ENCODE results near the gene MAD1L1.
A peak's percentile ranks its signal among the peaks of the same experiment; 100 is the strongest.

MAD1L1 gene

DNA sequence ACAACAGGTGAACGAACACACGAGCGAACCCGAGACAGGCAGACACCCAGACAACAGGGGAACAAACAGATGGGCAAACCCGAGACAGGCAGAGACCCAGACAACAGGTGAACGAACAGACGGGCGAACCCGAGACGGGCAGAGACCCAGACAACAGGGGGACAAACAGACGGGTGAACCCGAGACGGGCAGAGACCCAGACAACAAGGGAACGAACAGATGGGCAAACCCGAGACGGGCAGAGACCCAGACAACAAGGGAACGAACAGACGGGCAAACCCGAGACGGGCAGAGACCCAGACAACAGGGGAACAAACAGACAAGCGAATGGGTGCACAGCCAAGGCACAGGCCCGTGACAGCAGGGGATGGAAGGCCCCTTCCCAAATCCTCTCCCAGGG lies 298.0 kb downstream of the MAD1L1 start:
- H4K8ac ChIP-seq (ENCODE audit: low read depth, low read length), result no peak overlapping the region
- no peaks in the 10 kb centered on the region for H3K36me3 ChIP-seq (ENCODE audit: control insufficient read depth in 1 of 2, insufficient read depth in 2 of 2, low read length in 2 of 2)
- no peak overlapping the region for H3K14ac ChIP-seq (ENCODE audit: low read length)
- no peaks in the 10 kb centered on the region for H3K79me1 ChIP-seq (ENCODE audit: low read length)
- H3K4ac ChIP-seq (ENCODE audit: low read depth, low read length), result no peak overlapping the region
- H3K27me3 ChIP-seq (ENCODE audit: insufficient read depth, low read length), result no peaks in the 10 kb centered on the region
- no peak overlapping the region for H3K9ac ChIP-seq (ENCODE audit: low read length)
- H2BK5ac ChIP-seq (ENCODE audit: low read depth, low read length, poor library complexity), result no peak overlapping the region
- no peak overlapping the region for H3K4me3 ChIP-seq (ENCODE audit: low read depth, low read length)
- DNase-seq, result no peak
- H2BK12ac ChIP-seq (ENCODE audit: low read length), result no peak overlapping the region
- peaks cover 11% of the 10 kb centered on the region for H3K9me3 ChIP-seq (ENCODE audit: insufficient read depth, low read depth, low read length)
- no peak overlapping the region for H2BK120ac ChIP-seq (ENCODE audit: insufficient read depth, low read length, poor library complexity)
- no peak overlapping the region for H3K18ac ChIP-seq (ENCODE audit: low read length)
- no peak overlapping the region for H4K12ac ChIP-seq (ENCODE audit: low read depth, low read length)
- no peak overlapping the region for H2AK5ac ChIP-seq (ENCODE audit: low read length)
- no peak overlapping the region for H3K23ac ChIP-seq (ENCODE audit: low read length)
- H4K91ac ChIP-seq (ENCODE audit: low read depth, low read length), result no peak overlapping the region
- no peak overlapping the region for H3K4me2 ChIP-seq (ENCODE audit: low read length)
- WGBS (ENCODE audit: extremely low coverage, insufficient coverage, insufficient read length), result no CpG with 5 or more reads among the region's 22 CpGs
- no peaks in the 10 kb centered on the region for H3K4me1 ChIP-seq (ENCODE audit: control insufficient read depth in 1 of 2, insufficient read depth in 2 of 2, low read length in 2 of 2)
- H3K79me2 ChIP-seq (ENCODE audit: control insufficient read depth, insufficient read depth, low read length, poor library complexity), result no peaks in the 10 kb centered on the region
- H2AFZ ChIP-seq (ENCODE audit: insufficient read depth, low read length, poor library complexity), result no peak overlapping the region
- no peak overlapping the region for H3K27ac ChIP-seq (ENCODE audit: low read depth, low read length)

DNA sequence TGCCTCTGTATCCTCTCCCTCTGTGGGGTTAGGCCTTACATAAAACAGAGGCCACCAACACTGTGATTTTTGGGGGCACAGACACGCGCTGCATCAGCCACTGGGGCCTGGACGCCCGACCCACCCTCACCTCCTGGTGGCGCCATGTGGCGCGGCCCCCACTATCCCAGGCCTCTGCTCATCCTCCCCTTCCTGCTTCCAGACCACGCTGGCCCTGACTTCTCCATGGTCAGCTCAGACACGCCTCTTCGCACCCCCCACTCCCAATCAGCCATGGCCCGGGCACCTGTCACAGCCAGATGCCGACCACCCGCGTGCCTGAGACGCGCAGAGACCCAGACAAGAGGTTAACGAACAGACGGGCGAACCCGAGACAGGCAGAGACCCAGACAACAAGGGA lies 298.7 kb downstream of the MAD1L1 start:
- H3K18ac ChIP-seq (ENCODE audit: low read length), result no peak overlapping the region
- no peaks in the 10 kb centered on the region for H3K36me3 ChIP-seq (ENCODE audit: control insufficient read depth in 1 of 2, insufficient read depth in 2 of 2, low read length in 2 of 2)
- H3K9me3 ChIP-seq (ENCODE audit: insufficient read depth, low read depth, low read length), result peaks cover 9% of the 10 kb centered on the region
- H2BK120ac ChIP-seq (ENCODE audit: insufficient read depth, low read length, poor library complexity), result no peak overlapping the region
- H4K8ac ChIP-seq (ENCODE audit: low read depth, low read length), result no peak overlapping the region
- H3K4me1 ChIP-seq (ENCODE audit: control insufficient read depth in 1 of 2, insufficient read depth in 2 of 2, low read length in 2 of 2), result no peaks in the 10 kb centered on the region
- H3K79me1 ChIP-seq (ENCODE audit: low read length), result no peaks in the 10 kb centered on the region
- no peaks in the 10 kb centered on the region for H3K27me3 ChIP-seq (ENCODE audit: insufficient read depth, low read length)
- H3K9ac ChIP-seq (ENCODE audit: low read length), result no peak overlapping the region
- no peak overlapping the region for H2BK12ac ChIP-seq (ENCODE audit: low read length)
- H2AFZ ChIP-seq (ENCODE audit: insufficient read depth, low read length, poor library complexity), result no peak overlapping the region
- no peak overlapping the region for H3K27ac ChIP-seq (ENCODE audit: low read depth, low read length)
- no CpG with 5 or more reads among the region's 20 CpGs for WGBS (ENCODE audit: extremely low coverage, insufficient coverage, insufficient read length)
- no peak overlapping the region for H2BK5ac ChIP-seq (ENCODE audit: low read depth, low read length, poor library complexity)
- no peak overlapping the region for H4K12ac ChIP-seq (ENCODE audit: low read depth, low read length)
- DNase-seq, result no peak
- no peak overlapping the region for H3K23ac ChIP-seq (ENCODE audit: low read length)
- no peak overlapping the region for H3K4me2 ChIP-seq (ENCODE audit: low read length)
- H3K14ac ChIP-seq (ENCODE audit: low read length), result peak overlapping the region; percentile 20
- no peak overlapping the region for H4K91ac ChIP-seq (ENCODE audit: low read depth, low read length)
- H3K4ac ChIP-seq (ENCODE audit: low read depth, low read length), result no peak overlapping the region
- no peak overlapping the region for H2AK5ac ChIP-seq (ENCODE audit: low read length)
- H3K79me2 ChIP-seq (ENCODE audit: control insufficient read depth, insufficient read depth, low read length, poor library complexity), result no peaks in the 10 kb centered on the region
- H3K4me3 ChIP-seq (ENCODE audit: low read depth, low read length), result no peak overlapping the region

DNA sequence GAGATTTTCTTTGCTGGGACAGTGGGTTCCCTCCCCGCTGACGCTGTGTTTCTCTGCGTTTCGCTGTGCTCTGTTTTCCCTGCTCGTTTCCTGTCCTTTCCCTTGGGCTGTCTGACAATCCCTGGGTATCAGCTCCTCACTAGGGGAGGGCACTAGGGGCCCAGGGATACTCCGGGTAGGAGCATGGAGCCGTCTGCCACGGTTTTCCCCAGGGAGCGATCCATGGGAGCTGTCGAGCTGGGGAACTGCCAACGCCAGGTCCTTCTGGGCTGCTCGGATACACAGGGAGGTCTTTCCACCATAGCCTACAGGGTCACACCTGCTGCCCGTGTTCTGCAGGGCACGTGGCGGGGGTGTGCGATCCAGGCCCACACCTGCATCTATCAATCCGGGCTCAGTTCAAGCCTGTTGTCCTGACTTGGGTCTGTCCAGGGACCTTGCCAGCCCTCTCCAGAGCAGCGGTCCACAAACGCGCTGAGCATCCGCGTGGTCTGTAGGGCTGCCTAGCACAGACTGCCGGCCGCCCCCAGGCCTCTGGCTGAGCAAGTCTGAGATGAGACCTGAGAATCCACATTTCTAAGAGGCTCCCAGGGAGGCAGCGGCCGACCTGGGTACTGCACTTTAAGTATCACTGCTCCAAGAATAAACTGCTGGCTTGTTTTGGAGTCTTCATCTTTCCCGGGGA lies 299.5 kb downstream of the MAD1L1 start:
- DNase-seq, result no peak
- peaks cover 9% of the 10 kb centered on the region for H3K9me3 ChIP-seq (ENCODE audit: insufficient read depth, low read depth, low read length)
- H3K4me3 ChIP-seq (ENCODE audit: low read depth, low read length), result no peak overlapping the region
- H3K4ac ChIP-seq (ENCODE audit: low read depth, low read length), result no peak overlapping the region
- H3K27ac ChIP-seq (ENCODE audit: low read depth, low read length), result no peak overlapping the region
- no peak overlapping the region for H2AFZ ChIP-seq (ENCODE audit: insufficient read depth, low read length, poor library complexity)
- no peak overlapping the region for H4K12ac ChIP-seq (ENCODE audit: low read depth, low read length)
- H3K79me2 ChIP-seq (ENCODE audit: control insufficient read depth, insufficient read depth, low read length, poor library complexity), result no peaks in the 10 kb centered on the region
- no peak overlapping the region for H2AK5ac ChIP-seq (ENCODE audit: low read length)
- H2BK12ac ChIP-seq (ENCODE audit: low read length), result no peak overlapping the region
- H3K23ac ChIP-seq (ENCODE audit: low read length), result no peak overlapping the region
- H3K4me2 ChIP-seq (ENCODE audit: low read length), result no peak overlapping the region
- no peaks in the 10 kb centered on the region for H3K4me1 ChIP-seq (ENCODE audit: control insufficient read depth in 1 of 2, insufficient read depth in 2 of 2, low read length in 2 of 2)
- no peak overlapping the region for H2BK5ac ChIP-seq (ENCODE audit: low read depth, low read length, poor library complexity)
- no peak overlapping the region for H2BK120ac ChIP-seq (ENCODE audit: insufficient read depth, low read length, poor library complexity)
- H3K14ac ChIP-seq (ENCODE audit: low read length), result no peak overlapping the region
- H4K8ac ChIP-seq (ENCODE audit: low read depth, low read length), result no peak overlapping the region
- no peak overlapping the region for H3K18ac ChIP-seq (ENCODE audit: low read length)
- H3K36me3 ChIP-seq (ENCODE audit: control insufficient read depth in 1 of 2, insufficient read depth in 2 of 2, low read length in 2 of 2), result no peaks in the 10 kb centered on the region
- no CpG with 5 or more reads among the region's 27 CpGs for WGBS (ENCODE audit: extremely low coverage, insufficient coverage, insufficient read length)
- H3K27me3 ChIP-seq (ENCODE audit: insufficient read depth, low read length), result no peaks in the 10 kb centered on the region
- no peaks in the 10 kb centered on the region for H3K79me1 ChIP-seq (ENCODE audit: low read length)
- no peak overlapping the region for H3K9ac ChIP-seq (ENCODE audit: low read length)
- H4K91ac ChIP-seq (ENCODE audit: low read depth, low read length), result no peak overlapping the region

DNA sequence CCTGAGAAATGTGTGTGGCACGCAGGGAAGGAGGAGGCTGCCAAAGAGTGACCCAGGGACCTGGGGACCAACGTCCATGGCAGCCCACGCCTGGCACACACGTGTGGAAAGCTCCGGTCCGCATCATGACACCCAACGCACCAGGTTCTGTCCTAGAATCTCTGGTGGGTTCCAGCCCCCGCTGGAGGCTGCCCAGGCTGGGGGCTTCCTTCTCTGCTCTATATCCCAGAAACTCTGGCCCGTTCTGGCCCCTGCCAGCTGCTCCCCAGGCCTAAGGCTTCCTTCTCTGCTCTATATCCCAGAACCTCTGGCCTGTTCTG lies 300.8 kb downstream of the MAD1L1 start:
- Histone ChIP-seq H4K8ac (ENCODE audit: low read depth, low read length) (no peak overlapping the region), H3K36me3 (ENCODE audit: control insufficient read depth in 1 of 2, insufficient read depth in 2 of 2, low read length in 2 of 2) (no peaks in the 10 kb centered on the region), H3K27ac (ENCODE audit: low read depth, low read length) (no peak overlapping the region), H3K4me2 (ENCODE audit: low read length) (no peak overlapping the region), H3K18ac (ENCODE audit: low read length) (no peak overlapping the region), H4K12ac (ENCODE audit: low read depth, low read length) (no peak overlapping the region), H3K14ac (ENCODE audit: low read length) (no peak overlapping the region), H2AFZ (ENCODE audit: insufficient read depth, low read length, poor library complexity) (no peak overlapping the region), H3K4me1 (ENCODE audit: control insufficient read depth in 1 of 2, insufficient read depth in 2 of 2, low read length in 2 of 2) (no peaks in the 10 kb centered on the region), H2AK5ac (ENCODE audit: low read length) (no peak overlapping the region), H2BK120ac (ENCODE audit: insufficient read depth, low read length, poor library complexity) (no peak overlapping the region), H2BK5ac (ENCODE audit: low read depth, low read length, poor library complexity) (no peak overlapping the region), H3K9me3 (ENCODE audit: insufficient read depth, low read depth, low read length) (peaks cover 9% of the 10 kb centered on the region), H3K27me3 (ENCODE audit: insufficient read depth, low read length) (no peaks in the 10 kb centered on the region), H3K23ac (ENCODE audit: low read length) (no peak overlapping the region), H4K91ac (ENCODE audit: low read depth, low read length) (no peak overlapping the region), H3K79me1 (ENCODE audit: low read length) (no peaks in the 10 kb centered on the region), H2BK12ac (ENCODE audit: low read length) (no peak overlapping the region), H3K4me3 (ENCODE audit: low read depth, low read length) (no peak overlapping the region), H3K9ac (ENCODE audit: low read length) (no peak overlapping the region), H3K4ac (ENCODE audit: low read depth, low read length) (no peak overlapping the region), H3K79me2 (ENCODE audit: control insufficient read depth, insufficient read depth, low read length, poor library complexity) (no peaks in the 10 kb centered on the region)
- WGBS (ENCODE audit: extremely low coverage, insufficient coverage, insufficient read length), result no CpG with 5 or more reads among the region's 9 CpGs
- no peak for DNase-seq

Measured in trophoblast cell (in vitro differentiated cells and primary cell).